HG02798 (cell line): ENCODE data around the gene LGR4.

Source experiments
- ATAC-seq: cut with Tn5 transposase; IDR thresholded peaks from one replicate; pipeline ENCODE4 v1.9.1; 2021; ENCODE audit warnings: mild to moderate bottlenecking; ENCODE audit not compliant: unreplicated experiment, poor library complexity

LGR4 gene

GRCh38 chr11:27406498-27407354, 65.9 kb downstream of the LGR4 start:
- no peak for ATAC-seq

- no peak for ATAC-seq
Observed at GRCh38 chr11:27405134-27405533, 67.5 kb downstream of the LGR4 start.

- no peak for ATAC-seq
Observed at GRCh38 chr11:27404427-27404826, 68.2 kb downstream of the LGR4 start.

- no peak for ATAC-seq
Observed at GRCh38 chr11:27403195-27403594, 69.4 kb downstream of the LGR4 start.

GRCh38 chr11:27402450-27402849, 70.1 kb downstream of the LGR4 start:
- no peak for ATAC-seq

GRCh38 chr11:27401833-27402316, 70.7 kb downstream of the LGR4 start:
- ATAC-seq = no peak

GRCh38 chr11:27401280-27401832, 71.2 kb downstream of the LGR4 start:
- ATAC-seq = no peak

- no peak for ATAC-seq
Observed at GRCh38 chr11:27398400-27398770, 74.2 kb downstream of the LGR4 start.

- ATAC-seq = no peak
Observed at GRCh38 chr11:27397624-27398399, 74.8 kb downstream of the LGR4 start.

- ATAC-seq = no peak
Observed at GRCh38 chr11:27396259-27396839, 76.2 kb downstream of the LGR4 start.

- no peak for ATAC-seq
Observed at GRCh38 chr11:27395556-27396258, 76.9 kb downstream of the LGR4 start.

- no peak for ATAC-seq
Observed at GRCh38 chr11:27394781-27395228, 77.8 kb downstream of the LGR4 start.

- ATAC-seq = no peak
Observed at GRCh38 chr11:27392278-27393114, 80.1 kb downstream of the LGR4 start.

- ATAC-seq = no peak
Observed at GRCh38 chr11:27391331-27392015, 81.1 kb downstream of the LGR4 start.

- ATAC-seq = no peak
Observed at GRCh38 chr11:27390318-27391295, 82.0 kb downstream of the LGR4 start.

GRCh38 chr11:27388869-27389268, 83.7 kb downstream of the LGR4 start:
- ATAC-seq = no peak

- peak; percentile 37 for ATAC-seq
Observed at GRCh38 chr11:27388001-27388400, 84.6 kb downstream of the LGR4 start.
